GM23338 (cell line): ENCODE measurements around the gene ITIH6. TPM values are rescaled to one million over a fixed set of nuclear protein-coding genes. Genes with fewer than 3 reads are reported as not detected.

Experiments used
- ATAC-seq: fragments of 200-7000 bp; cut with Tn5 transposase; 3 replicates; pipeline ENCODE4 v1.9.1; 2020
- DNase-seq: peaks from one replicate; pipeline ENCODE4 v3.0.0-alpha.2; 2015; ENCODE audit warnings: low spot score
- H2AFZ ChIP-seq: fragments of 200-600 bp; sonication (generic); 2 replicates; pipeline ENCODE4 v1.8.0; 2016; ENCODE audit warnings: antibody characterized with exemption, mild to moderate bottlenecking, moderate library complexity
- H3F3A ChIP-seq: fragments of 200-600 bp; sonication (generic); replicated peaks from 2 replicates; pipeline ENCODE4 v1.8.0; 2017; ENCODE audit warnings: antibody characterized with exemption, mixed run types, low read depth
- H3K27ac ChIP-seq: fragments of 200-600 bp; sonication (generic); 2 replicates; pipeline ENCODE4 v1.6.1; 2016; ENCODE audit warnings: low read depth
- H3K27me3 ChIP-seq: fragments of 200-600 bp; sonication (generic); 2 replicates; pipeline ENCODE4 v1.8.0; 2016; ENCODE audit warnings: mild to moderate bottlenecking, mixed run types, moderate library complexity; ENCODE audit not compliant: insufficient read depth
- H3K36me3 ChIP-seq: fragments of 200-600 bp; sonication (generic); 2 replicates; pipeline ENCODE4 v1.8.0; 2016; ENCODE audit warnings: mild to moderate bottlenecking; ENCODE audit not compliant: insufficient read depth
- H3K4me1 ChIP-seq: fragments of 200-600 bp; sonication (generic); 2 replicates; pipeline ENCODE4 v1.8.0; 2016; ENCODE audit warnings: mild to moderate bottlenecking, moderate library complexity; ENCODE audit not compliant: insufficient read depth
- H3K4me2 ChIP-seq: fragments of 200-600 bp; sonication (generic); 2 replicates; pipeline ENCODE4 v1.7.1; 2017; ENCODE audit warnings: mixed run types
- H3K4me3 ChIP-seq: fragments of 200-600 bp; sonication (generic); 2 replicates; pipeline ENCODE4 v1.6.1; 2016; ENCODE audit warnings: mixed run types
- H3K79me2 ChIP-seq: fragments of 200-600 bp; sonication (generic); replicated peaks from 2 replicates; pipeline ENCODE4 v1.8.0; 2017; ENCODE audit warnings: mild to moderate bottlenecking; ENCODE audit not compliant: insufficient read depth
- H3K9me2 ChIP-seq: fragments of 200-600 bp; sonication (generic); 2 replicates; pipeline ENCODE4 v1.8.0; 2017; ENCODE audit not compliant: insufficient read depth
- H4K20me1 ChIP-seq: fragments of 200-600 bp; sonication (generic); replicated peaks from 2 replicates; pipeline ENCODE4 v1.8.0; 2017; ENCODE audit warnings: mild to moderate bottlenecking; ENCODE audit not compliant: insufficient read depth
- H3K27ac Mint-ChIP-seq: 2 replicates; pipeline ENCODE4 v1.8.0; 2020; ENCODE audit warnings: inconsistent platforms, mild to moderate bottlenecking, moderate library complexity, mixed read lengths
- H3K27me3 Mint-ChIP-seq: 3 replicates; pipeline ENCODE4 v1.8.0; 2022; ENCODE audit warnings: low read depth, mild to moderate bottlenecking, moderate library complexity, mixed read lengths, inconsistent platforms; ENCODE audit not compliant: insufficient read depth, poor library complexity
- H3K36me3 Mint-ChIP-seq: 3 replicates; pipeline ENCODE4 v1.8.0; 2021; ENCODE audit warnings: low read depth, mild to moderate bottlenecking, inconsistent platforms, moderate library complexity, mixed read lengths
- H3K4me1 Mint-ChIP-seq: 3 replicates; pipeline ENCODE4 v1.8.0; 2020; ENCODE audit warnings: mild to moderate bottlenecking, inconsistent platforms, mixed read lengths
- H3K4me3 Mint-ChIP-seq: 3 replicates; pipeline ENCODE4 v1.8.0; 2021; ENCODE audit warnings: moderate library complexity, mild to moderate bottlenecking, inconsistent platforms, mixed read lengths
- H3K9me3 Mint-ChIP-seq: 3 replicates; pipeline ENCODE4 v1.8.0; 2020; ENCODE audit warnings: moderate library complexity, mild to moderate bottlenecking, inconsistent platforms, mixed read lengths
- CTCF ChIP-seq, 2 experiments: fragments of 200-600 bp in 1 of 2; sonication (generic) in 1 of 2; conservative IDR thresholded peaks; 2 replicates each; pipeline versions ENCODE4 v1.5.1 to v1.6.1; 2016 to 2017; ENCODE audit warnings: antibody characterized with exemption in 2 of 2, low read depth in 2 of 2, mild to moderate bottlenecking in 2 of 2, moderate library complexity in 1 of 2
- EZH2 ChIP-seq: fragments of 200-600 bp; sonication (generic); IDR thresholded peaks from one replicate; pipeline ENCODE4 v1.8.0; 2017; ENCODE audit warnings: antibody characterized with exemption, mild to moderate bottlenecking, low read depth; ENCODE audit not compliant: unreplicated experiment
- NANOG ChIP-seq: IDR thresholded peaks from 2 replicates; pipeline ENCODE4 v1.6.1; 2016; ENCODE audit warnings: antibody characterized with exemption, borderline replicate concordance
- ZNF114 ChIP-seq: fragments of 250-450 bp; sonication (Bioruptor Pico); IDR thresholded peaks from 2 replicates; pipeline ENCODE4 v1.5.0; 2020; ENCODE audit warnings: mild to moderate bottlenecking, moderate library complexity
- ZNF462 ChIP-seq: fragments of 250-450 bp; sonication (Bioruptor Pico); IDR thresholded peaks from 2 replicates; pipeline ENCODE4 v1.5.0; 2020; ENCODE audit warnings: mild to moderate bottlenecking, moderate library complexity
- polyA plus RNA-seq: library from polyadenylated mRNA; unstranded; fragments of >200 nt; fragmentation: Nextera tagmentation; extraction: Ambion mirVana; gene quantifications from 2 replicates; pipeline ENCODE4 v1.2.1, GENCODE V29; 2016
- total RNA-seq: library from RNA; depleted of rRNA; stranded (reverse); fragments of >200 nt; shearing (Covaris generic); gene quantifications from 2 replicates; pipeline ENCODE4 v1.2.3, GENCODE V29; 2014

The ITIH6 gene
- total and polyA plus RNA-seq, 2 experiments from 2014 or later: not detected

- TF ChIP-seq ZNF462 (CRISPR knock-in tag) (no peak), CTCF (conservative IDR thresholded peaks at IDR 0.05; ENCODE audit: low read depth in 2 of 2) (no peak), EZH2 (no peak)
These were observed 82.4 kb downstream of the ITIH6 start (continued) for GRCh38 chrX:54715621-54716020.

- H3K79me2 ChIP-seq: no peaks in the 10 kb centered on the region
- no peak for ATAC-seq
- H3K36me3 ChIP-seq: no peaks in the 10 kb centered on the region
- H3K27me3 ChIP-seq: no peaks in the 10 kb centered on the region
- H3K4me2 ChIP-seq: no peak overlapping the region
- H3K27ac ChIP-seq: no peak overlapping the region
- H3K27me3 Mint-ChIP-seq: no peaks in the 10 kb centered on the region
- TF ChIP-seq ZNF462 (CRISPR knock-in tag): no peak
- TF ChIP-seq ZNF114 (CRISPR knock-in tag): no peak
- no peak for TF ChIP-seq NANOG
- H3K4me3 ChIP-seq: no peak overlapping the region
- H4K20me1 ChIP-seq: no peaks in the 10 kb centered on the region
- DNase-seq: no peak
- no peaks in the 10 kb centered on the region for H3F3A ChIP-seq
- H3K27ac Mint-ChIP-seq: no peak overlapping the region
- H3K9me3 Mint-ChIP-seq: no peaks in the 10 kb centered on the region
- H3K9me2 ChIP-seq: no peaks in the 10 kb centered on the region
- H3K4me3 Mint-ChIP-seq: no peak overlapping the region
- no peaks in the 10 kb centered on the region for H3K36me3 Mint-ChIP-seq
- no peaks in the 10 kb centered on the region for H3K4me1 ChIP-seq
- no peak overlapping the region for H2AFZ ChIP-seq
- peaks cover 3% of the 10 kb centered on the region; the same call in 1 of the 3 replicates for H3K4me1 Mint-ChIP-seq
These were observed 83.6 kb downstream of the ITIH6 start for GRCh38 chrX:54714424-54714823.
